ENCODE measurements around the gene SLCO3A1.

The SLCO3A1 gene

DNA sequence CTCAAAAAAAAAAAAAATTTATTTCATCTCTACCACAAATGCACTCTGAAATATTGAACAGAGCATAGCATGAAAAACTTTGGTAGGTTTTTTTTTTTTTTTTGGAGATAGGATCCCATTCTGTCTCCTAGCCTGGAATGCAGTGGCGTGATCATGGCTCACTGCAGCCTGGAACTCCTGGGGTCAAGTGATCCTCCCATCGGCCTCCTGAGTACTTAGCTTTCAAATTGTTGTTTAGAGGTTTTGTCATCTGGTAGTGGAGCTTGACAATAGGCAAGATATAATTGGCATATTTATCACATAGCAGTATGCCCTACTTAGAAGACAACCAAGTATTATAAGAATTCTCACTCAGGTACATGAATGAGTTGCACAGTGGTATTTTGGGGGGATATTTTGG lies 306.0 kb downstream of the SLCO3A1 start:
- Histone ChIP-seq H3K4me1 (ENCODE audit: control insufficient read depth in 1 of 2, insufficient read depth in 1 of 2, low read depth in 1 of 2, low read length in 1 of 2) (no peaks in the 10 kb centered on the region), H3K36me3 (peaks cover 98% of the 10 kb centered on the region), H3K4me3 (ENCODE audit: low read depth in 1 of 2, low read length in 1 of 2) (no peak overlapping the region), H3K27me3 (no peaks in the 10 kb centered on the region), H3K27ac (no peak overlapping the region), H3K9me3 (no peaks in the 10 kb centered on the region)
- TF ChIP-seq, protein P1, sequence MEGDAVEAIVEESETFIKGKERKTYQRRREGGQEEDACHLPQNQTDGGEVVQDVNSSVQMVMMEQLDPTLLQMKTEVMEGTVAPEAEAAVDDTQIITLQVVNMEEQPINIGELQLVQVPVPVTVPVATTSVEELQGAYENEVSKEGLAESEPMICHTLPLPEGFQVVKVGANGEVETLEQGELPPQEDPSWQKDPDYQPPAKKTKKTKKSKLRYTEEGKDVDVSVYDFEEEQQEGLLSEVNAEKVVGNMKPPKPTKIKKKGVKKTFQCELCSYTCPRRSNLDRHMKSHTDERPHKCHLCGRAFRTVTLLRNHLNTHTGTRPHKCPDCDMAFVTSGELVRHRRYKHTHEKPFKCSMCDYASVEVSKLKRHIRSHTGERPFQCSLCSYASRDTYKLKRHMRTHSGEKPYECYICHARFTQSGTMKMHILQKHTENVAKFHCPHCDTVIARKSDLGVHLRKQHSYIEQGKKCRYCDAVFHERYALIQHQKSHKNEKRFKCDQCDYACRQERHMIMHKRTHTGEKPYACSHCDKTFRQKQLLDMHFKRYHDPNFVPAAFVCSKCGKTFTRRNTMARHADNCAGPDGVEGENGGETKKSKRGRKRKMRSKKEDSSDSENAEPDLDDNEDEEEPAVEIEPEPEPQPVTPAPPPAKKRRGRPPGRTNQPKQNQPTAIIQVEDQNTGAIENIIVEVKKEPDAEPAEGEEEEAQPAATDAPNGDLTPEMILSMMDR (IDR thresholded peaks at IDR 0.05) = no peak

DNA sequence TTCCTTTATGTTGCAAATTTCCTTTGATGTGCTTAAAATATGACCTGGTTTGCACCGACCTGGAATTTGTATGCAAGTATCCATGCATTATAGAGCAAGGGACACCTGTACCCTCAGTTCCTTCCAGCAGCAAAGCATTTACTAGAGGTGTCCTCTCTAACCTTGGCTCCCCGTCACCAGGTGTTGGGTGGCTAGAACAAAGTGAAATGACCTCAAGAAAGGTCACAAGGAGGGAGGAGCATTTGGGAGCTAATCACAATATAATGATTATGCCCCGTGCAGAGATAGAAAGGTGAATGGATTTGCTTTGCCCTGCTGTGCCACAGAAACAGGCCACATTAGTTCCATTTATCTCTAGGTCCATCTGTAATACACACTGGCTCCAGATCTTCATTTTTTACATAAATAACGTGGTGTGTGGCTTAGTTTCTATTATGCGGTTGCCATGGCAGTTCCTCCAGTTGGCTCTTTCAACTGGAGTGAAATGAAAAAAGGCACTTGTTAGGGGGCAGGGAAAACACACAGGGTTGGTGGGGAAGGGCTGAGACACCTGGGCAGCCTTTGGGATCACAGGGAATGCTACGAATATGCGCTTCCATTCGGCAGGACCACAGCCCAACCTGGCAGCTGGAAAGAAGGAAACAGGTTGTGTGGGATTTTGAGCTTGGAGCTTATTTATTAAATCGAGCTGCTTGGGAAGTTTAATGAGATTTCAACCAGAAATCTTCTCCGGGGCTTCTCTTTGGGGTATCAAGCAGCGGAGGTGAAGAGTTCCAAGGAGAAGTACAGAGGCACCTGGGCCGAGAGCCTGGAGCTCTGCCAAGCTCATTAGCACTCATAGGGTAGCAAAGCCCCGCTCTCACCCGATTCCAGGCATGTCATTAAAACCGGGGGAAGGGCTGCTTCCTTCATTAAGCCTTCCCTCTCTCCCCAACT lies 306.7 kb downstream of the SLCO3A1 start:
- Histone ChIP-seq H3K36me3 (peaks cover 98% of the 10 kb centered on the region), H3K27me3 (no peaks in the 10 kb centered on the region), H3K27ac (no peak overlapping the region), H3K4me3 (ENCODE audit: low read depth in 1 of 2, low read length in 1 of 2) (no peak overlapping the region), H3K4me1 (ENCODE audit: control insufficient read depth in 1 of 2, insufficient read depth in 1 of 2, low read depth in 1 of 2, low read length in 1 of 2) (no peaks in the 10 kb centered on the region), H3K9me3 (no peaks in the 10 kb centered on the region)
- TF ChIP-seq, protein P1 (IDR thresholded peaks at IDR 0.05) = no peak

DNA sequence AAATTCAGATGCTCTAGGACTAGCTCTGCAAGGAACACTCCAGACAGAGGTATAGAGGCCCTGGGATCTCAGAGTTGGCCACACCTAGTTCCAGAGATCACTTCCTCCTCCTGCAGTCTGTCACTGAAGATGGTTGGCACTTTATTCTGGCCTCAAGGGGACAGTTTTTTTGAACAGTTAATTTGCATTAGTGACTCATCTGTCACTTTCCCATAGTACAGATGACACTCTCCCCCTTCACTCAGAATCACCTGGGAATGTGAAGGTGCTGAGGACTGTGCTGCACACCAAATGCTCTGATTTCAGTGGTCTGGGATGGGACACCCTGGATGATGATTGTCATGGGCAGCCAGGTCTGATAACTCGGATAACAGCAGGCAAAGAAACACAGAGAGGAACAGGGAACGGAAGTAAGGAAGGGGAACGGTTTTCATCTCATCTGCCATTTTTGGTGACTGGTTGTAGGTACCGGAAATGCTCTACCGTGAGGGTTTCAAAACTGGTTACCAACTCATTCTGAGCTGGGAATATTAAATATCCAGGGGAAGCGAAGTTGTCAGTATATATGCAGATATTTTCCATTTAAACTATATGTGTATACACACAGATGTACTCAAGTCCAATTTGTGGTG lies 307.6 kb downstream of the SLCO3A1 start:
- TF ChIP-seq, protein P1 (IDR thresholded peaks at IDR 0.05) = no peak
- H3K9me3 ChIP-seq = no peaks in the 10 kb centered on the region
- peaks cover 96% of the 10 kb centered on the region for H3K36me3 ChIP-seq
- no peak overlapping the region for H3K4me3 ChIP-seq (ENCODE audit: low read depth in 1 of 2, low read length in 1 of 2)
- no peak overlapping the region for H3K27ac ChIP-seq
- H3K4me1 ChIP-seq (ENCODE audit: control insufficient read depth in 1 of 2, insufficient read depth in 1 of 2, low read depth in 1 of 2, low read length in 1 of 2) = no peaks in the 10 kb centered on the region
- H3K27me3 ChIP-seq = no peaks in the 10 kb centered on the region

DNA sequence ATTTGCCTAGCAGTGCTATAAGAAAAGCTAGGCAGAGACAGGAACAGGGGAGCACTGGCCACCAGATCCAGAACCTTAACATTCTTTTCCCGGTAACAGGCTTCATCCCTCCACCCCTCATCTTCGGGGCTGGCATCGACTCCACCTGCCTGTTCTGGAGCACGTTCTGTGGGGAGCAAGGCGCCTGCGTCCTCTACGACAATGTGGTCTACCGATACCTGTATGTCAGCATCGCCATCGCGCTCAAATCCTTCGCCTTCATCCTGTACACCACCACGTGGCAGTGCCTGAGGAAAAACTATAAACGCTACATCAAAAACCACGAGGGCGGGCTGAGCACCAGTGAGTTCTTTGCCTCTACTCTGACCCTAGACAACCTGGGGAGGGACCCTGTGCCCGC lies 309.1 kb downstream of the SLCO3A1 start:
- Histone ChIP-seq H3K9me3 (no peaks in the 10 kb centered on the region), H3K4me3 (ENCODE audit: low read depth in 1 of 2, low read length in 1 of 2) (no peak overlapping the region), H3K27me3 (no peaks in the 10 kb centered on the region), H3K36me3 (peaks cover 96% of the 10 kb centered on the region), H3K27ac (no peak overlapping the region), H3K4me1 (ENCODE audit: control insufficient read depth in 1 of 2, insufficient read depth in 1 of 2, low read depth in 1 of 2, low read length in 1 of 2) (no peaks in the 10 kb centered on the region)
- TF ChIP-seq, protein P1 (IDR thresholded peaks at IDR 0.05) = no peak

DNA sequence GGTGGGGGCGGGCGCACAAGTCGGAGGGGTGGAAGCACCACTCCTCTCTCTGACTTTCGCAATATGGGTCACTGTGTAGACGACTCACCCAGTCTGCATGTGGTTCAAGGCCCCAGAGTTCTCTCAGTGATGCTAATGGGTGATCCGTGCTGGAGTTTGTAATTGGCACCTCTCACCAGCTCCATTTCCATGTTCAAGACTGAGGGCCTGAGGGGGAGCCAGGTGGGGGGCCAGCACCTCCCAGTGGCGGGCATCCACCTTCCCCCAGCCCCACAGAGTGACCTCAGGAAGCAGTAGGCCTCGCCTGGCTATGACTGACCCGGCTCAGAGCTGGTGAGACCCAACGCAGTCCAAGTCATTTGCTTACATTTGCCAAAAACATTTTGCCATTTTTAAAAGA lies 310.1 kb downstream of the SLCO3A1 start:
- Histone ChIP-seq H3K9me3 (no peaks in the 10 kb centered on the region), H3K27me3 (no peaks in the 10 kb centered on the region), H3K27ac (no peak overlapping the region), H3K36me3 (peaks cover 88% of the 10 kb centered on the region), H3K4me1 (ENCODE audit: control insufficient read depth in 1 of 2, insufficient read depth in 1 of 2, low read depth in 1 of 2, low read length in 1 of 2) (no peaks in the 10 kb centered on the region), H3K4me3 (ENCODE audit: low read depth in 1 of 2, low read length in 1 of 2) (no peak overlapping the region)
- TF ChIP-seq, protein P1 (IDR thresholded peaks at IDR 0.05) = no peak
